Spleen (tissue), 7 donors: ENCODE results near the gene PDXDC1.
"Not testable (repeated sequence)": the region's sequence is repeated elsewhere in the genome, so short reads cannot be mapped to it uniquely, and the experiment has no call there.

ENCODE experiments used
- CTCF ChIP-seq, 11 experiments: fragments of 200-600 bp in 7 of 11; fragments of 450-650 bp in 4 of 11; sonication (generic) in 4 of 11; IDR thresholded peaks in 8 of 11; conservative IDR thresholded peaks in 3 of 11; 1 replicate in 7 of 11; 2 replicates in 4 of 11; pipeline versions ENCODE4 v1.4.0 to v1.8.0; 2016 to 2021; ENCODE audit warnings: antibody characterized with exemption in 11 of 11, inconsistent platforms in 4 of 11, mild to moderate bottlenecking in 1 of 11
- POLR2A ChIP-seq, 3 donors: fragments of 450-650 bp; IDR thresholded peaks; one replicate each; pipeline ENCODE4 v1.5.1; 2017; ENCODE audit warnings: antibody characterized with exemption in 3 of 3, mild to moderate bottlenecking in 1 of 3
- POLR2AphosphoS5 ChIP-seq, 3 donors: sonication (generic); formaldehyde crosslinking; IDR thresholded peaks; one replicate each; pipeline ENCODE4 v1.5.1; 2017; ENCODE audit warnings: antibody characterized with exemption in 3 of 3
- donor health status: DM: no; HTN: no; CAD: no; lungs with moderate emphysema.
- donor health status: DM: no; HTN: no; CAD: no.
- donor health status: DM: no; HTN: no; CAD: no.

GRCh38 chr16:15142107-15142890 is 167.5 kb downstream of the PDXDC1 start:
- not testable (repeated sequence) for TF ChIP-seq CTCF (IDR thresholded peaks at IDR 0.05 in 8 of 11, conservative IDR thresholded peaks at IDR 0.05 in 3 of 11); POLR2AphosphoS5 (IDR thresholded peaks at IDR 0.05); POLR2A (IDR thresholded peaks at IDR 0.05)
